ENCODE measurements around the gene FOXD1.

Gene FOXD1

DNA sequence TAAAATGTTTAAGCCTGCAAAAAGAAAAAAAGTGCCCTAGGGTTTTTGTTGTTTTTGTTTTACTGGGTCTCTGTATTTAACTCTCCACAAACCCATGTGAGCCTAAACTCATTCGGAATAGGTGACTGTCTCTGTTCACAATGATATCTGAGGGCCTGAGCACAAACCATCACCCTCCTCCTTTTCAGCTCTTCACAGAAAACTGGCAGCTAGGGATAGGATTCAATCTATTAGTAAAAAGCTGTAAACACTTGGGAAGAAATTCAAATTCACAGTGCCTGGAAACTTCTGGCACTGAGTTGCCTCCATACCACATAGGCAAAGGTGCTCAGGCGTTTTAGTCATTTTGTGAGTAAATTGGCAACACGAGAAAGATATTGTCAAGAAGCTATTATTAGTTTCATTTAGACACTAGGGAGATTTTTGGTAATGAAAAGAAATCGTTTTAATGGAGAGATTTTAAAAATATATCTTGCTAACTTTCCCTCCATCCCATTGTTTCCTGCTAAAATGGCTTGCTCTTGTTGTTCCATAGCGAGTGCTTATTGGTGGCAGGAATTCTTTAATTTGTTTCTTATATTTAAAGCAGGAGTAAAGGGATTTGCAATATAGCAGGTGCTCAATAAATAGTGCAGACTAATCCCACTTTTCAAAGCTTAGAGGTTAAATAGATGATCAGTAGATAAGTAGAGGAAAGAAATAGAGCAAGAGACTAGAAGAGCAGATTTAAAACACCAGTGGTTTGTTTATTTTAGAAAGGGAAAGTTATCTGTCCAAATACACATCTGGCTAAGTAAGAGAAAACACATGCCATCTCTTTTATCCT is 9.7 kb downstream of the FOXD1 start:
- no peak for DNase-seq

DNA sequence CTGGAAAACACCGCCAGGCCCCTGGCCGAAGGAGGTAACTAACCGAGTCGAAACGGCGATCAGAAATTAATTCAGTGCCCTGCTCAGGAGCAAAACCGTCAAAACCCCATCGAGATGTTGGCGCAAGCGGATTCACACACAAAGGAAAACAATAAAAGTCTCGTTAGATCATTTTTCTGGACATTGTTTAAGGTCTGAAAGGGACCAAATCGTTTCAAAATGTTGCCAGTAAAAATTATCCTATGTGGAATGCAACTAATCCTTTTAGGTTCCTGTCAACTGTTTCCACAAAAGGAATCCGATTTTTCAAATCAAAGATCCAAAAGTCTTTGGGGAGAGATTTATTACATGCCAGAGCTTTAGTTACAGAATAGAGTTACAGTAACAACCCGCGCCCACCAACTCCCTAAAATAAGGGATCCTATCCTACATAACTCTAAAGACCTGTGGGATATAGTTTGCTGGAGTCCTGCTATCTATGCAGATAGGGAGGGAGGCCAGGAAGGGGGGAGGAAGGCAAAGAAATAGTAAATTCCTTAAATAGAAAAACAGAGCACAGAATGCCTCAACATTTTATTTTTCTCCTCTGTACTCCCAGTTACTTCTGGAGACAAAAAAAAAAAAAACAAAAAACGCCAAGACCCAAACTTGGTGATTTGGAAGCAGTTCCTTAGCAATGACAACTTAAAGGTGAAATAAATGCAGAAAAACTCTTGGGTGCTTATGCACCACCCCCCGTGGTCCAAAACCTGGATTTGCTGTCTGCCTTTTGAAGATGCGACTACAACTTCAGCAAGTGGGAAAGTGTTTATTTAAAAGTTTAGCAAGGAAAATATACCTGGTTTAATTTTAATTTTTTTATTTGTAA is 10.6 kb downstream of the FOXD1 start:
- DNase-seq, result no peak

DNA sequence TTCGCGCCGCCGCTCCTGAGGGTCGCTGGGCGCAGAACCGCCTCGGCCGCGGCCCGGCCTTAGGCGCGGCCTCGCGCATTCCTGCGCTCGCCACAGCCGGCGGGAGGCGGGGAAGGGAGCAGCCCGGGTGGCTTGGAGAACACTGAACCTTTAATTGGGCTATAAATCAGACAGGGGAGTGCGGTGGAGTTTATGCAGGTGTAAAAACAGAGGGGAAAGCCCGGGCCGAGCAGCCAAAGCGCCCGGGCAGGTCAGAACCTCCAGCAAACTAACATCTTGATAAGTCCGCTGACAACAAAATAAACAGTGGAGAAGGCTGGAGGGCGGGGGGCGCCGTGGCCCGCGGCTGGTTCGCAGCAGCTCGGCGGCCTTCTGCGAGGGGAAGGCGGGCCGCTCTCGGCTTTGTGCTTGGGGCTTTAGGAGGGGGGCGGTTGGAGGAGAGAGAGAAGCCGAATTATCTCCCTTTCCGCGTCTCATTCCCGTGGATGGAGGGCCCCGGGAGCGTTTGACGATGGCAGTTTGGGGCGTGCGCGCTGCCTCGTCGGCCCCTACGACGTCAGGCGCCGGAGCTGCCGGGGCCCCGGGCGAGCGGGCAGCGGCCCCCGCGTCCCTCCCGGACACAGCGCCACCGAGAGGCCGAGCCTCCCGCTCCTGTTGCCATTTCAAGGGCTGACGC is 11.3 kb downstream of the FOXD1 start:
- no peak for DNase-seq

DNA sequence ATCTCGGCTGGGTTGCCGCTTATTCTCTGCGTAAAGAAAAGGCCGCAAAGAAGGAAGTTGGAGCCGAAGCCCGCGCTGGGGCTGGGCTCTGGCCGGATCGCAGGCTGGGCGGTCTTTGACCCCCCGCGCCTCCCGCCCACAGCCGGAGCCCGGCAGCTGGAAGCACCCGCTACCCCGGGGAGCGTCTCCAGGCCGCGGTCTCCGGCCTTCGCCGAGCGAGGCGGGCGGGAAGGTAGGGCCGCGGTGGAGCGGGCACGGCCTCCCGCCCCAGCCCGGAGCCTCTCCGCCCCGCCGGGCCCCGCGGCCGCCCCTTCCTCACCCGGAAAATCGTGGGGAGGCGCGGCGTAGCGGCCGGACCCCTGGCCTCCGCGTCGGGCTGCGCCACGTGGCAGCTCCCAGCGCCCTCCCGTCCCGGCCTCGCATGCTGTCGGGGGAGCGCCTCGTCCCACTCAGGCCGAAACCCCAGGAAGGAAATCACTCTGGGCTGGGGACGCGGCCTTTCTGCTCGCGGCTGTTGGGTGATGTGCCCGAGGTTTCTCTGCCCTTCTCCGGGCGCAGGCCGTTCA is 12.0 kb downstream of the FOXD1 start:
- DNase-seq, result no peak

DNA sequence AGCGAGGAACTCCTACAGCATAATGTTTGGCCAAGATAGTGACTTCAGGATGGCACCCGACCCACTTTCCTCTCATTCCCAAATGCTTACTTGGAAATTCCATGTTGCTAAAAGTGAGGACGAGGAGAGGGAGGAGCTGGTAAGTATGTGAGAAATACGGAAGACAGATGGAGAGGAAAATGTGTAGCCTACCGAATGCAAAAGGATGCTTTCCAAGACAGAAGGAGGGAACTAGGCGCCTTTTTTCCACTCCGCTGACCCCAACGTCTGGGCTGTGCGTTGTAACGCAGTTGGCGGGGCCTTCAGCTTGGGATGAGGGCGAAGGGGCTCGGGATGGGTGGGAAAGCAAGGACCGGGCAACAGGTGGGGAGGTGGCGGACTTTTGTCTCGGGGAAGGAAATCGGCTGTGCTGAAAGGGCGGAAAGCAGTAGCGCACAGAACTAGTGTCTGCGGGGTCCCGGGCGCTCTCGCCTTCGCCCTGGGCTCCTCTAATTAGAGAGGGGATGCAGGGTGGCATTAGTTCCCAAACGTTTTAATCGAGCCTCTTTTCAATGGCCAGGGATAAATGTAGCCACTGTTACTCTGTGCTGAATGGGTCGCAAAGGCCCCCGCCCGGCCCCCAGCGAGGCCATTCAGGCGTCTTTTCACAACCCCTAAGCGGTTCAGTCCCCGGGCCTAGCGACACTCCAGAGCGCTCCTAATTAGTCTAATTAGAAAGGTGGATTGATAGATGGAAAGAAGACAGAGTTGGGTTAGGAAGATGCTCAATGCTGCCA is 12.6 kb downstream of the FOXD1 start:
- DNase-seq, result no peak

DNA sequence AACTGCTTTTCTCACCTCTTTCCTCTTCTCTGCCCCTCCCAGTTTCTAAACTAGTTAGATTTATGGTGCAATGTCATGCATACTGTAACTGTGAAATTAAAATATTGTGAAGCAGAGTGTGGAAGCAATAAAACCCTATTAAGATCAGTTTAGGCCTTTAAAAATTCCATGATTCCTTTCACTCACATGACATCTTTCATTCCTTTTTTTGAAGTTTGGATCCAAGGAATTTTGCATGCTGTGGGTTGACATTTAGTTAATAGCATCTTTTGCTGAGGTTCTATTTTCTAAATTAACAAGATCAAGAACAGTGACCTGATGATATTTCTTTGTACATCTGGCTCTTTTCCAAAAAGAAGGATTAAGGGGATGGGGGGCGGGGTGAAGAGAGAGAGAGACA is 13.7 kb downstream of the FOXD1 start:
- no peak for DNase-seq

DNA sequence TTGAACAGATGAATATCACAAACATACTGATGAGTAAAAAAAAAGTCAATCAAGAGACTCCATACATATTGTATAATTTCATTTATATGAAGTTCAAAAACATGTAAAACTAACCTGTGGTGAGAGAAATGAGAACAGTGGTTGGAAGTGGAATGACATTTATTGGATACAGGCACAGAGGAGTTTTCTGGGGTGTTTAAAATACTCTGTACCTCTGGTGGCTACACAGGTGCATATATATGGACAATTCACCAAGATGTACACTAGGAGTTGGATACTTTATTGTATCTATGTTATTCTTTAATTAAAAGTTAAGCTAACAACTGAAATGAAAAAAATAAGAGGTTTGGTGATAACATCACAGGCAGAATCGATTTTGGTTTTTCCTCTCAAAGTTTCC is 14.1 kb downstream of the FOXD1 start:
- DNase-seq, result no peak

DNA sequence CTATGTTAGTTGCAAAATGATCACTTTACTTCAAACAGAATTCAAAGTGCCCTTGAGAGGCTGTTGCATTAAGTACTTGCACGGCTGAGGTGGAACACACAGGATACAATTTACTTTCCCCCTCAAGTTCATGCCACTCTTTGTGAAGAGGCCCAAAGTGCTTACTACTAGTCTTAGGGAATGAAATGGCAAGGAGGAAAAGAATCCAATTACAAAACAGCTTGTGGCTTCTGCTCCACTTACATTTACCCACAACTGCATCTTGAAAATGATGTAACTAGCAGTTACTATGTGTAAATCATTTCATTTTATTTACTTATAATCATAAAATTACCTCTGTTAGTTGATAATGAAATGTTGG is 14.6 kb downstream of the FOXD1 start:
- DNase-seq, result no peak

DNA sequence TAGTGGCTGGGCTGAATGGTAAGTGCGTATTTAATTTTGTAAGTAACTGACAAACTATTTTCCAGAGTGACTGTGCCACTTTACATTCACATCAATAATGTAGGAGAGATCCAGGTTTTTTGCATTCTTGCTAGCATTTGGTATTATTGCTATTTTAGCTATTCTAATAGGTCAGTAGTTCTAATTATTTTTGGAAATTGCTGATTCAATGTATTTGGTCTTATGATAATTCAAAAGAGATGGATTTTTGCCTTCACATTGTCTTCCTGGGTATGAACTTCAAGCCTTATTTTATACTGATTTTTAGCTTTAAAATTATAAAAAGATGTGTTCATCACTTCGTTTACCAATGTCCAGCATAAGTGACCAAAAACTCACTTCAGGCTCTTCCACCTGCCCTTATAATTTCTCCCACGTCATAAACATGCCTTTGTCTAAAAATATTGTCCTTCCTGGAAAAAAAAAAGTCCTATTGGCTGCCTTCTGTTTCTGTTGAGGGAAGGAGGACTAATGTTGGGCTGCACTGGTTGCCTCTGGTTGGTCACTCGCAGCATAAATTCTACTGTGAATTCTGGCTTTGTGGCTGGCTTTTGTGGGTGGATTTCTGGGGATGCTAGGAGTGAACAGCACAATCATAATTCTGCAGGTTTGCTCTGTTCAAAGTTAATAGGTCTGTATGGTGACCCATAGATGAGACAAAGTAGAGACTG is 15.2 kb downstream of the FOXD1 start:
- no peak for DNase-seq

DNA sequence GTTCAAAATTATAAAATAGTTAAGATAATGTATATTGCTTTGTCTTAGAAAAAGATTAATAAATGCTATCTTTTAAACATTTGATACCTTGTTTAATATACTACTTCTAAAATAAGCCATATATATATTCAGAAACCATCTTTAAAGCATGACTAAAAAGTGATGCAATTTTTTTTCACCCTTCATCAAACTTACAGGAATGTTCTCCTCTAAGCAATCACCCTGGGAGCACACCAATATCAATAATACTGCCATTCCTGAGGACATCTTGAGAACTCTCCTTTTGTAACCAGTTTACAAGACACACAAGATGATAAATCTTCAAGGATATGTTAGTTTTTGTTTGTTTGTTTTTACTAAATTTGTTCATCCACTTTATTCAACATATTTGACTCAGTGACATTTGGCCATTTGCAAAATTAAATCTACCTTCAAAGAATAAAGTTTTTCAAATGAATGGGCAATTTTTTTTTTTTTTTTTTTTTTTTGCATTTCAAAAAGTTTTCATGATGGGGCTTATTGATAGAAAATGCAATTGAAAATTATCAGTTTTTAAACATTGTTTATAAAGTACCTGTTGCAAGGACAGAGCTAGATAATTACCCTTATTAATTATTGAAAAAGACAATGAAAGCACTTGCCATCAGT is 17.2 kb downstream of the FOXD1 start:
- DNase-seq, result no peak

DNA sequence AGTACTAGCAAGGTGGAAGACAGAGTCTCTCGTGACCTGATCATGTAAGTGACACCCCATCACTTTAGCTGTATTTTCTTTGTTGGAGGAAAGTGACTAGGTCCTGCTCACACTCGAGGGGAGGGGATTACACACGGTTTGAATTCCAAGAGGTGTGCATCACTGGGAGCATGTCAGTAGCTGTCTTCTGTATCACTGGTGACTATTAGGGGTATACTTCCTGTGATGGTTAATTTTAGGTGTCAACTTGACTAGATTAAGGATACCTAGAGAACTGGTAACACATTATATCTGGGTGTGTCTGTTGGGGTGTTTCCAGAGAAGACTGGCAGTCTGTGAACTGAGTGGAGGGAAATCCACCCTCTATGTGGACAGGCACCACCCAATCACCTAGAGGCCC is 22.5 kb downstream of the FOXD1 start:
- no peak for DNase-seq

DNA sequence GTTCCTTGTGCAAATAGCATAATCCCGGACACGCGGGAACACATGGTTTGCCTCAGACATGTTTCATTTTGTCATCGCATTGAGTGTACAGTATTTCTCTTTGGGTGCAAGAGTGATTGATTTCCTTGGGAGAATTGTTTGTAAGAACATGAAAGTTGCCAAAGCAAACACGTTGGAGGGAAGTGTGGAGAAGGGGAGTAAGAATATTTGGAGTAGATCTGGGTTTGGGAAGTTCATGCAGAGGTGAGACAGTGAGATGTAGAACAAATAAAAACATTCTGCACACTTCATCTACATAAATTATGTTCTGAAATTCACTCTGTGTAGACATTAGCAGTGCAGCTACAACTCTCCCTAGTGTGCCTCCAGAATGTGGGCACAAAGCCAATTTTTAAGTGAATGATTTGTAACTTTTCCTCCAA is 24.0 kb downstream of the FOXD1 start:
- DNase-seq, result no peak

DNA sequence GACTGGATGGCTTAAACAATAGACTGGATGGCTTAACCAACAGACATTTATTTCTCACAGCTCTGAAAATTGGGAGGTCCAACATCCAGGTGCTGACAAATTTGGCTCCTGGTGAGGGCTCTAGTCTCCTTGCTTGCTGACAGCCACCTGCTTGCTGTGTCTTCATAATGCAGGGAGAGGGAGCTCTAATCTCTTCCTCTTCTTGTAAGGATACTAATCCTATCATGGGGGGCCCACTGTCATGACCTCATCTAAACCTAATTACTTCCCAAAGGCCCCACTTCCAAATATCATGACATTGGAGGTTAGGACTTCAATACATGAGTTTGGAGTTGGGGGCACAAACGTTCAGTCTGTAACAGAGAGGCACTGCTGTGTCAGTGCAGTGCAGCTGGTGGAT is 26.4 kb downstream of the FOXD1 start:
- DNase-seq, result no peak

DNA sequence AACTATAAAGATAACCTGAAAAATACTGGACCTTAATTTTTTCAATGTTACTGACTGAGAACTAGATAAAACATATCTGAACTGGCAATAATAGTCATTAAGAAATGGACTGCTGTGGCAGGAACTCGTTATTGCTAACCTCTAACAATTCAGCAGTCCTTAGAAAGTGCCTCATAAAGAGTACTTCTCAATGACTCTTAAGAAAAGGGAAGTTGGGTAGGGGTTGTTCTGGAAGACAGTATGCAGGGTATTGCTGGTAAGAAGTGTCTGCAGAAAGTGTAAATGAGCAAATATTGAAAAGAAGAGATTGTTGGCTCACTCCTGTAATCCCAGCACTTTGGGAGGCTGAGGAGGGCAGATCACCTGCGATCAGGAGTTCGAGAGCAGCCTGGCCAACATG is 27.9 kb downstream of the FOXD1 start:
- no peak for DNase-seq

DNA sequence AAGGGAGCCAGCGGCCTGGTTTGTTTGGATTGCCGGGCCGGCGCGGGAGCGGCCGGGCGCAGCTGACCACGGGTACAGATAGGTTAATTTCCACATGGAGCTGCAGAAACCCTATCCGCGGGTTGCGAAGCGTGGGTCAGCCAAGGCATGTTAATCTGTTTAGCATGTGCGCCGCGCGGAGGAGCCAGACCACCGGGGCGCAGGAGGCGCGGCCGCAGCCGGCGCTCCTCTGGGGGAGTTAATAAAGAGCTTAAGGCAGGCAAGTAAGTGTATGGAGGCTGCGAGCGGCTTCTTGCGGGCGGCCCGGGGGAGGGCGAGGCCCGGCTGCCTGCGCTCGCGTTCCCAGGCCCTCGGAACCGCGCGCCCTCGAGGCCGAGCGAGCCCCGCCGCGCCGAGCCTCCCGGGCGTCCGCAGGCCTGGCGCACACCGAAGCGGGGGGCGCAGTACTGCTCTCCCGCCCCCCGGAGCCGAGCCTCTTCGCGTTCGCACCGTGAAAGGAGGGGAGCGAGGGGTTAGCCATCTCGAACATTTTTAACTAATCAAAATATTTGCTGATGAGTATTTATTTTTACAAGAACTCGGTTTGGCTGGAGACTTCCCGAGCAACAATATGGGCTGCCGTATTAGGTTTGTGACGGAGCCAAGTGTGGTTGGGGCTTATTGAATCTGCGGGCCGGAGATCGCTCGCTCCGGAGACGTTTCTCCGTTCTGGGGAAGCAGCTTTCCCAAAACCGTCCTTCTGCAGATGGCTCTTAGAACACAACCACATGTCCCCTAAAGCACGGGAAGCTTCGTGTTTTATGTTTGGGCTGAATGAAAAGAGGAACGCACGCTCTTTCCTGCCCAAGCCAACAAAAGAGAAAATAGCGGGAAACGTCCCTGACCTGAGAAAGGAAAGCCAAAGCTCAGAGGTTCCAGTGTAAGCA is 28.8 kb downstream of the FOXD1 start:
- no peak for DNase-seq

DNA sequence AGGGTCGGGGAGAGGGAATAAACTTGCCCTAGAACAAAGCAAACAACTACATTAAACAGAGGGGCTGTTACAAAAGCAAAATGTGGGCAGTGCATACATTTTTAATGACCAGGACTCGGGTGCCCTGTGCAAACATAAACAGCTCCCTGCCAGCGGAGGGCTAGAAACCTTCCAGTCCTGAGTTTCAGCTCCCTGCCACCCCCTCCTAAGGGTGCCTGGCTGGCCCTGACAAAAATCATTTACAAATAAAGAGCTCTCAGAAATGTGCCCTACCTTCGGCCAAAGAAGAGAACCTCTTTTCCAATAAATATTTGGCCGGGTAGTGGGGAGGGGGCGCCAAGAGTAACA is 29.5 kb downstream of the FOXD1 start:
- DNase-seq, result no peak

DNA sequence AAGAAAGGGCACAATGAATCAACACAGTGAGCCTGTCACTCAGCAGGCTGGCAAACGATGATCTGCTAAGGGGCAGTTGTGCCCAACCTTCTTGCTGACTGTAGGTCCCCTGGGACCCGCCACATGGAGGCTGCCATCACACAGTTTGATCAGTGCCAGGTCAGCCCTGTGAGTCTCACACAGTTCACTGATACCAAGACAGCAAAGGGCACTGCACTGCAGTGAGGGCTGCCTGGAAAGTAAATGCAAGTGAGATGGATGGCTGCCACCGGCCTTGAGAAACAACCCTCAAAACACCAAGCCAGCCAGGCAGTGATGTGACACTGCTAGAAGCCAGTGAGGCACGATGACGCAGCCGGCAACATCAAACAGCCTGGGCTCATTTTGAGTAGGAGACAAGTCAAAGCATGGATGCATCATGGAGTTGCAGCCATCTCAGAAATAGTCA is 30.3 kb downstream of the FOXD1 start:
- DNase-seq, result no peak

DNA sequence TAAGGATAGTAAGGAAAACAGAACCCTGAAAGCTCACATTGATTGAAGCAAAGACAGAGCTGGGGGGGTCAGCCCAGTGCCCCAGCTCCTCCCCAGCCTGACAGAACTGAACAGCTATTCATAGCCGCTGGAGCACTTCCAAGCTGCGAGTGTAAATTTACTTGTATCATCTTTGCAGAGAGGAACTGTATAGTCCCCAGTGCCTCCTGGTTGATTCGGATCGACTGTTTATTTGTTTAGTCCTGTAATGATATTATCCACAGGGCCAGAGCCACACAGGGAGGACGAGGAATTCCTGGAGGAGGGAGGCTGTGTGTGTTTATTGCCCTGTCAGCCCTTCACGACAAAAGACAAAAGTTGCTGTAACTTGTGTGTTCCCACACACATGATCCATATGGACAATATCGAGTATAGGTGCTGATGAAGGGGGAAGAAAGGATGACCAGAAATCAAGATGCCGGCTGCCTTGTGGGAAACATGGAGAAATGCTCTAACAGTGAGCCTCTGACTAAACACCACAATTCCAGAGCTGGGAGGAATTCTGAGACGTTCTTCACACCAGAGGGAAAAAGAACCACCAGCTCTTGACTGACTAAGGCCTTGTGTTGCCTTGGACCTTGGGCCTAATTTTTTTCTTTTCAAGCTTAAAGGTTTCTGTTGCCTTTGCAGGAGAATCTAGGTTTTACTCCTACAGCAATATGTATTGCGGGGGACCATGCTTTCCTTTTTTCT is 31.1 kb downstream of the FOXD1 start:
- DNase-seq, result no peak

DNA sequence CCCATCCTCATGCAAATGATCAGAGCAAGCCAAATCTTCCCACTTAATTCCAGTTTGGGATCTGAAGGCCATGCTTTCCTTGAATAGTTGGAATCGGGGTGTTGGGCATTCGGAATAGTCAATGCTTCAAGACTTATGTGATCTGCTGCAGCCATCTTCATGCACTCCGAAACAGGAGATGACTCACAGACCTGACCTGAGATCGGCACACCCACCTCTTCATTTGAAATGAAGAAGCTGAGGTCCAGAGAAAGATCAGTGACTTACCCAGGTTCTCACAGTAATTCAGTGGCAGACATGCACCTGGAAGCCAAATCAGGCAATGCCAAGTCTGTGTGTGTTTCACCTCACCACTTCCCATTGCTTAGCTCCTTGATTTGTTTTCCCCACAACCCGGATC is 33.0 kb downstream of the FOXD1 start:
- no peak for DNase-seq

DNA sequence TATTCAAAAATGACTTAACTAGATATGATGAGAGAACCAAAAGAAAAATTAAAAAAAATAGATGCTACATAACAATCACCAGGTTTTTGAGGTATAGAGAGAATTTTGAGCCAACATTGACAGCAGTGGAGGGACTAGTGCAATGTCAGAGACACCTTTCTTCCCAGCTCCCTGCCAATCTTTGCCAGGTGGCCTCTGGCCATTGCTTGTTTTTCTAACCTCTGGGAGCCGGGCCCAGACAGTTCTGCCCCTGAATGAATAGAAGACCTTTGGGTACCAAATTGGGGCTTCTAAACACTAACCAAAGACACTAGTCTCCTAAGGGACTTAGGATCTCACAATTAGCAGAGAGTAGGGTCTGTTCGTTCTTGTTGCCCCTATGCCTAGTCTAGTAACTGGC is 33.4 kb downstream of the FOXD1 start:
- DNase-seq, result no peak

All from NCI-H1436 treated with DMSO at 0.1 percent for 48 hours (cell line).